Fibroblast of peridontal ligament (primary cell): ENCODE results near the gene PRR23E.

ENCODE experiments used
- DNase-seq: peaks from one replicate; pipeline ENCODE4 v3.0.0-alpha.2; 2010; ENCODE audit errors: extremely low read depth

Gene PRR23E

GRCh38 chr3:127164615-127165014 lies 28.3 kb upstream of the PRR23E start:
- DNase-seq, result no peak

GRCh38 chr3:127165036-127165435 lies 27.9 kb upstream of the PRR23E start:
- DNase-seq, result no peak

GRCh38 chr3:127165694-127166485 lies 27.0 kb upstream of the PRR23E start:
- DNase-seq, result no peak

GRCh38 chr3:127166501-127167065 lies 26.3 kb upstream of the PRR23E start:
- DNase-seq, result no peak

GRCh38 chr3:127167315-127168043 lies 25.5 kb upstream of the PRR23E start:
- DNase-seq, result no peak

- DNase-seq, result no peak
Observed at GRCh38 chr3:127168271-127168670, 24.7 kb upstream of the PRR23E start.

GRCh38 chr3:127170814-127171213 lies 22.1 kb upstream of the PRR23E start:
- peak; percentile 31 for DNase-seq

GRCh38 chr3:127171320-127171719 lies 21.6 kb upstream of the PRR23E start:
- no peak for DNase-seq

GRCh38 chr3:127171721-127172120 lies 21.2 kb upstream of the PRR23E start:
- DNase-seq, result no peak

- no peak for DNase-seq
Observed at GRCh38 chr3:127172211-127172610, 20.7 kb upstream of the PRR23E start.

GRCh38 chr3:127172781-127173515 lies 20.0 kb upstream of the PRR23E start:
- DNase-seq, result peak; percentile 48

- no peak for DNase-seq
Observed at GRCh38 chr3:127173516-127174166, 19.3 kb upstream of the PRR23E start.

GRCh38 chr3:127174284-127174683 lies 18.6 kb upstream of the PRR23E start:
- no peak for DNase-seq

- no peak for DNase-seq
Observed at GRCh38 chr3:127174715-127175140, 18.2 kb upstream of the PRR23E start.

- DNase-seq, result no peak
Observed at GRCh38 chr3:127175272-127175671, 17.7 kb upstream of the PRR23E start.

- DNase-seq, result peak; percentile 18
Observed at GRCh38 chr3:127177226-127177625, 15.7 kb upstream of the PRR23E start.

GRCh38 chr3:127180859-127181258 lies 12.1 kb upstream of the PRR23E start:
- no peak for DNase-seq

- DNase-seq, result no peak
Observed at GRCh38 chr3:127182431-127182830, 10.5 kb upstream of the PRR23E start.

GRCh38 chr3:127182848-127183714 lies 9.8 kb upstream of the PRR23E start:
- no peak for DNase-seq
